ENCODE results near the gene NRSN1. TPM values are rescaled to one million over a fixed set of nuclear protein-coding genes. Genes with fewer than 3 reads are reported as not detected.
A peak's percentile ranks its signal among the peaks of the same experiment; 100 is the strongest.

NRSN1 gene
- total RNA-seq (2016; rRNA removed; fragmentation: Illumina TruSeq; extraction: Trizol) (not detected in 2 replicates), polyA plus RNA-seq (2011; rRNA removed) (not detected in 2 replicates), polyA minus RNA-seq (2011; rRNA and poly(A)+ RNA removed; ENCODE audit: low replicate concordance) (0.36 TPM in 1 of 2 replicates, not detected in the other), Bru-seq, nascent RNA (percentile 22 among the genes with signal in this experiment), BruChase-seq, experiment 1, labeled RNA remaining after a 6-hour chase (percentile 14 among the genes with signal in this experiment), BruChase-seq, experiment 2, labeled RNA remaining after a 2-hour chase (percentile 15 among the genes with signal in this experiment)
- total RNA-seq (2016; cell fraction: cytosol; rRNA removed; fragmentation: Illumina TruSeq; extraction: Trizol; ENCODE audit: low read depth): 0.10 and 0.18 TPM in 2 replicates
- total RNA-seq (2016; cell fraction: insoluble cytoplasmic fraction; rRNA removed; fragmentation: Illumina TruSeq; extraction: Trizol): not detected in 2 replicates
- 0.12 and 0.24 TPM in 2 replicates for total RNA-seq (2016; cell fraction: membrane; rRNA removed; fragmentation: Illumina TruSeq; extraction: Trizol)
- total RNA-seq (2016; cell fraction: nucleus; rRNA removed; fragmentation: Illumina TruSeq; extraction: Trizol): not detected in 2 replicates
- polyA plus RNA-seq (2011; cell fraction: cytosol; rRNA removed): not detected in 2 replicates
- polyA plus RNA-seq (2011; cell fraction: nucleus; rRNA removed): not detected in 2 replicates
- polyA plus RNA-seq (2012): 0.09 TPM in 1 of 2 replicates, not detected in the other
- polyA plus RNA-seq (2016; cell fraction: cytosol; fragmentation: Illumina TruSeq; extraction: Trizol; ENCODE audit: low read depth): 0.15 and 0.17 TPM in 2 replicates
- polyA plus RNA-seq (2016; cell fraction: insoluble cytoplasmic fraction; fragmentation: Illumina TruSeq; extraction: Trizol; ENCODE audit: low read depth): not detected in 2 replicates
- 0.20 and 0.24 TPM in 2 replicates for polyA plus RNA-seq (2016; cell fraction: membrane; fragmentation: Illumina TruSeq; extraction: Trizol; ENCODE audit: low read depth)
- 0.64 TPM in 1 of 2 replicates, not detected in the other for polyA plus RNA-seq (2016; cell fraction: nucleus; fragmentation: Illumina TruSeq; extraction: Trizol; ENCODE audit: insufficient read depth, low read depth)
- polyA minus RNA-seq (2011; cell fraction: cytosol; rRNA and poly(A)+ RNA removed): not detected in 2 replicates
- 0.75 and 0.90 TPM in 2 replicates for polyA minus RNA-seq (2011; cell fraction: nucleus; rRNA and poly(A)+ RNA removed)
- long read RNA-seq, experiment 1: 0 reads
- long read RNA-seq, experiment 2: 0 reads

- FAIRE-seq: no peak
- peak; percentile 82 for ATAC-seq
- in situ Hi-C loops (cut with HindIII; ENCODE audit: extremely low pct_ligation_motif_present, low pct_unique_long_range_greater_than_20kb) (no loop called here), intact Hi-C loops (cut with micrococcal nuclease; ENCODE audit: unreplicated experiment) (loop anchor here (1.0 to 5.0 kb wide), 2 partner anchors 22 to 81 kb away; no protein-coding TSS in a partner anchor)
- POLR2A ChIA-PET: interaction anchor here (1.2 to 2.0 kb wide), 2 partner anchors 22 to 24 kb away, joined by 3 to 7 read pairs; no protein-coding TSS in a partner anchor
- 9% methylated on average over 8 of the region's 37 CpGs for WGBS (ENCODE audit: low lambda C conversion rate)
- DNase-seq (ENCODE audit: low spot score): peak; percentile 33
- Histone ChIP-seq H3K79me2 (ENCODE audit: insufficient read depth, low read length) (no peaks in the 10 kb centered on the region), H4K20me1 (ENCODE audit: insufficient read depth, low read length) (no peaks in the 10 kb centered on the region), H2AFZ (ENCODE audit: low read length) (no peak within 1 kb of the TSS), H3K36me3 (replicated peaks in 1 of 2; ENCODE audit: control insufficient read depth in 1 of 2, insufficient read depth in 2 of 2, low read length in 2 of 2) (no peaks in the 10 kb centered on the region), H3K27me3 (ENCODE audit: control insufficient read depth in 1 of 2, insufficient read depth in 2 of 2, low read length in 2 of 2) (no peaks in the 10 kb centered on the region; a peak in 1 of 5 replicates), H3K4me3 (replicated peaks in 1 of 3; ENCODE audit: insufficient read depth in 1 of 3, low read depth in 2 of 3, low read length in 3 of 3) (peak within 1 kb of the TSS; percentile 30 to 67 (median 53); a peak in 5 of 6 replicates), H3K27ac (ENCODE audit: extremely low read length, insufficient read depth, low read length) (no peak within 1 kb of the TSS), H3K4me1 (ENCODE audit: insufficient read depth, low read length) (peaks cover 25% of the 10 kb centered on the region), H3K9ac (ENCODE audit: insufficient read depth, low read depth, low read length) (no peak within 1 kb of the TSS), H3K4me2 (ENCODE audit: low read depth, low read length) (peak within 1 kb of the TSS; percentile 73), H3K9me3 (ENCODE audit: low read length) (no peaks in the 10 kb centered on the region)
- BruUV-seq (replicated peaks): no TSS peak
- CTCF ChIA-PET (ENCODE audit: low intra/inter-chr PET ratio, low total read pairs): no interaction called here
- TF ChIP-seq MYPOP (CRISPR knock-in tag; IDR thresholded peaks at IDR 0.05) (no peak), SALL1 (CRISPR knock-in tag; IDR thresholded peaks at IDR 0.05) (0 out of 2 replicates have a peak, but pooled peaks have one; percentile 18), SKI (IDR thresholded peaks at IDR 0.05; ENCODE audit: partially characterized antibody) (peak; percentile 42), LBX2 (CRISPR knock-in tag; IDR thresholded peaks at IDR 0.05; ENCODE audit: borderline replicate concordance) (no peak), SP1 (IDR thresholded peaks at IDR 0.05) (no peak), SP1 (CRISPR knock-in tag; IDR thresholded peaks at IDR 0.05) (0 out of 2 replicates have a peak, but pooled peaks have one; percentile 25)
- TF ChIP-seq, protein P1, sequence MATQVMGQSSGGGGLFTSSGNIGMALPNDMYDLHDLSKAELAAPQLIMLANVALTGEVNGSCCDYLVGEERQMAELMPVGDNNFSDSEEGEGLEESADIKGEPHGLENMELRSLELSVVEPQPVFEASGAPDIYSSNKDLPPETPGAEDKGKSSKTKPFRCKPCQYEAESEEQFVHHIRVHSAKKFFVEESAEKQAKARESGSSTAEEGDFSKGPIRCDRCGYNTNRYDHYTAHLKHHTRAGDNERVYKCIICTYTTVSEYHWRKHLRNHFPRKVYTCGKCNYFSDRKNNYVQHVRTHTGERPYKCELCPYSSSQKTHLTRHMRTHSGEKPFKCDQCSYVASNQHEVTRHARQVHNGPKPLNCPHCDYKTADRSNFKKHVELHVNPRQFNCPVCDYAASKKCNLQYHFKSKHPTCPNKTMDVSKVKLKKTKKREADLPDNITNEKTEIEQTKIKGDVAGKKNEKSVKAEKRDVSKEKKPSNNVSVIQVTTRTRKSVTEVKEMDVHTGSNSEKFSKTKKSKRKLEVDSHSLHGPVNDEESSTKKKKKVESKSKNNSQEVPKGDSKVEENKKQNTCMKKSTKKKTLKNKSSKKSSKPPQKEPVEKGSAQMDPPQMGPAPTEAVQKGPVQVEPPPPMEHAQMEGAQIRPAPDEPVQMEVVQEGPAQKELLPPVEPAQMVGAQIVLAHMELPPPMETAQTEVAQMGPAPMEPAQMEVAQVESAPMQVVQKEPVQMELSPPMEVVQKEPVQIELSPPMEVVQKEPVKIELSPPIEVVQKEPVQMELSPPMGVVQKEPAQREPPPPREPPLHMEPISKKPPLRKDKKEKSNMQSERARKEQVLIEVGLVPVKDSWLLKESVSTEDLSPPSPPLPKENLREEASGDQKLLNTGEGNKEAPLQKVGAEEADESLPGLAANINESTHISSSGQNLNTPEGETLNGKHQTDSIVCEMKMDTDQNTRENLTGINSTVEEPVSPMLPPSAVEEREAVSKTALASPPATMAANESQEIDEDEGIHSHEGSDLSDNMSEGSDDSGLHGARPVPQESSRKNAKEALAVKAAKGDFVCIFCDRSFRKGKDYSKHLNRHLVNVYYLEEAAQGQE (IDR thresholded peaks at IDR 0.05; ENCODE audit: borderline replicate concordance in 1 of 2, low read depth in 1 of 2, low read length in 2 of 2): peak; percentile 12 to 41; a peak in 3 of 4 replicates
- TF ChIP-seq, protein P2, sequence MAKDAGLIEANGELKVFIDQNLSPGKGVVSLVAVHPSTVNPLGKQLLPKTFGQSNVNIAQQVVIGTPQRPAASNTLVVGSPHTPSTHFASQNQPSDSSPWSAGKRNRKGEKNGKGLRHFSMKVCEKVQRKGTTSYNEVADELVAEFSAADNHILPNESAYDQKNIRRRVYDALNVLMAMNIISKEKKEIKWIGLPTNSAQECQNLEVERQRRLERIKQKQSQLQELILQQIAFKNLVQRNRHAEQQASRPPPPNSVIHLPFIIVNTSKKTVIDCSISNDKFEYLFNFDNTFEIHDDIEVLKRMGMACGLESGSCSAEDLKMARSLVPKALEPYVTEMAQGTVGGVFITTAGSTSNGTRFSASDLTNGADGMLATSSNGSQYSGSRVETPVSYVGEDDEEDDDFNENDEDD (CRISPR knock-in tag; IDR thresholded peaks at IDR 0.05; ENCODE audit: borderline replicate concordance): peak; percentile 54; the same call in 1 of the 2 replicates
- TF ChIP-seq, protein P3, sequence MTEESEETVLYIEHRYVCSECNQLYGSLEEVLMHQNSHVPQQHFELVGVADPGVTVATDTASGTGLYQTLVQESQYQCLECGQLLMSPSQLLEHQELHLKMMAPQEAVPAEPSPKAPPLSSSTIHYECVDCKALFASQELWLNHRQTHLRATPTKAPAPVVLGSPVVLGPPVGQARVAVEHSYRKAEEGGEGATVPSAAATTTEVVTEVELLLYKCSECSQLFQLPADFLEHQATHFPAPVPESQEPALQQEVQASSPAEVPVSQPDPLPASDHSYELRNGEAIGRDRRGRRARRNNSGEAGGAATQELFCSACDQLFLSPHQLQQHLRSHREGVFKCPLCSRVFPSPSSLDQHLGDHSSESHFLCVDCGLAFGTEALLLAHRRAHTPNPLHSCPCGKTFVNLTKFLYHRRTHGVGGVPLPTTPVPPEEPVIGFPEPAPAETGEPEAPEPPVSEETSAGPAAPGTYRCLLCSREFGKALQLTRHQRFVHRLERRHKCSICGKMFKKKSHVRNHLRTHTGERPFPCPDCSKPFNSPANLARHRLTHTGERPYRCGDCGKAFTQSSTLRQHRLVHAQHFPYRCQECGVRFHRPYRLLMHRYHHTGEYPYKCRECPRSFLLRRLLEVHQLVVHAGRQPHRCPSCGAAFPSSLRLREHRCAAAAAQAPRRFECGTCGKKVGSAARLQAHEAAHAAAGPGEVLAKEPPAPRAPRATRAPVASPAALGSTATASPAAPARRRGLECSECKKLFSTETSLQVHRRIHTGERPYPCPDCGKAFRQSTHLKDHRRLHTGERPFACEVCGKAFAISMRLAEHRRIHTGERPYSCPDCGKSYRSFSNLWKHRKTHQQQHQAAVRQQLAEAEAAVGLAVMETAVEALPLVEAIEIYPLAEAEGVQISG (CRISPR knock-in tag; IDR thresholded peaks at IDR 0.05): 0 out of 2 replicates have a peak, but pooled peaks have one; percentile 12
Observed at GRCh38 chr6:24125980-24126379, at the start of gene NRSN1. TSS of gene NRSN1 (plus strand) at chr6:24126215. CDS start at chr6:24134328, 8,113 bp downstream.
